ENCODE measurements around the gene TMEM60.
"Not testable (repeated sequence)": the region's sequence is repeated elsewhere in the genome, so short reads cannot be mapped to it uniquely, and the experiment has no call there.

The TMEM60 gene

GRCh38 chr7:77798394-77799077 is at the start of gene TMEM60, which contains the start of gene PHTF2:
TSS of gene TMEM60 (minus strand) at chr7:77798434. CDS start at chr7:77794373, 4,061 bp downstream.
TSS of gene PHTF2 (plus strand) at chr7:77798773.
- peak; percentile 100 for DNase-seq (ENCODE audit: low spot score)

- no peak for DNase-seq (ENCODE audit: low spot score)
Measured at GRCh38 chr7:77846317-77847092, 48.3 kb upstream of the TMEM60 start.

- DNase-seq (ENCODE audit: low spot score): no peak
Measured at GRCh38 chr7:77843194-77843593, 45.0 kb upstream of the TMEM60 start.

- DNase-seq (ENCODE audit: low spot score): no peak
Measured at GRCh38 chr7:77839919-77840318, 41.7 kb upstream of the TMEM60 start.

- DNase-seq (ENCODE audit: low spot score): no peak
Measured at GRCh38 chr7:77838929-77839491, 40.8 kb upstream of the TMEM60 start.

- no peak for DNase-seq (ENCODE audit: low spot score)
Measured at GRCh38 chr7:77837966-77838365, 39.7 kb upstream of the TMEM60 start.

- DNase-seq (ENCODE audit: low spot score): no peak
Measured at GRCh38 chr7:77837275-77837674, 39.0 kb upstream of the TMEM60 start.

GRCh38 chr7:77836425-77836824 is 38.2 kb upstream of the TMEM60 start:
- not testable (repeated sequence) for DNase-seq (ENCODE audit: low spot score)

GRCh38 chr7:77833136-77833535 is 34.9 kb upstream of the TMEM60 start:
- no peak for DNase-seq (ENCODE audit: low spot score)

GRCh38 chr7:77831953-77832352 is 33.7 kb upstream of the TMEM60 start:
- no peak for DNase-seq (ENCODE audit: low spot score)

GRCh38 chr7:77831481-77831880 is 33.2 kb upstream of the TMEM60 start:
- DNase-seq (ENCODE audit: low spot score): no peak

- no peak for DNase-seq (ENCODE audit: low spot score)
Measured at GRCh38 chr7:77830649-77831355, 32.6 kb upstream of the TMEM60 start.

- DNase-seq (ENCODE audit: low spot score): no peak
Measured at GRCh38 chr7:77827999-77828398, 29.8 kb upstream of the TMEM60 start.

GRCh38 chr7:77826300-77826699 is 28.1 kb upstream of the TMEM60 start:
- DNase-seq (ENCODE audit: low spot score): no peak

- no peak for DNase-seq (ENCODE audit: low spot score)
Measured at GRCh38 chr7:77825131-77825530, 26.9 kb upstream of the TMEM60 start.

- no peak for DNase-seq (ENCODE audit: low spot score)
Measured at GRCh38 chr7:77824636-77825035, 26.4 kb upstream of the TMEM60 start.

GRCh38 chr7:77823787-77824186 is 25.6 kb upstream of the TMEM60 start:
- DNase-seq (ENCODE audit: low spot score): no peak

GRCh38 chr7:77822269-77822668 is 24.0 kb upstream of the TMEM60 start:
- DNase-seq (ENCODE audit: low spot score): no peak

GRCh38 chr7:77820967-77821366 is 22.7 kb upstream of the TMEM60 start:
- DNase-seq (ENCODE audit: low spot score): no peak

GRCh38 chr7:77819021-77819420 is 20.8 kb upstream of the TMEM60 start:
- DNase-seq (ENCODE audit: low spot score): no peak

GRCh38 chr7:77813180-77813579 is 14.9 kb upstream of the TMEM60 start:
- no peak for DNase-seq (ENCODE audit: low spot score)

- no peak for DNase-seq (ENCODE audit: low spot score)
Measured at GRCh38 chr7:77812290-77812685, 14.1 kb upstream of the TMEM60 start.
